ENCODE data around the gene ZNF487. TPM values are rescaled to one million over a fixed set of nuclear protein-coding genes. Genes with fewer than 3 reads are reported as not detected.

Gene ZNF487
- total and polyA plus RNA-seq, 2 of the 13 experiments (the other 11 are each of a cell fraction or from before 2014, with no cell fraction given), result 7.4 to 8.8 TPM

GRCh38 chr10:43396061-43396927, 40.6 kb upstream of the ZNF487 start (continued):
- no peak for TF ChIP-seq PRPF4 (IDR thresholded peaks at IDR 0.05; ENCODE audit: low read depth, low read length, poor library complexity, severe bottlenecking)
- no peak; the same call in 1 of the 2 replicates for TF ChIP-seq ZNF460 (CRISPR knock-in tag; IDR thresholded peaks at IDR 0.05; ENCODE audit: borderline replicate concordance)
- no peak for TF ChIP-seq ZNF556 (CRISPR knock-in tag; IDR thresholded peaks at IDR 0.05; ENCODE audit: borderline replicate concordance)
- TF ChIP-seq ZNF562 (CRISPR knock-in tag; IDR thresholded peaks at IDR 0.05; ENCODE audit: borderline replicate concordance), result no peak
- no peak for TF ChIP-seq ZBED4 (CRISPR knock-in tag; IDR thresholded peaks at IDR 0.05; ENCODE audit: borderline replicate concordance)
- TF ChIP-seq THAP7 (CRISPR knock-in tag; IDR thresholded peaks at IDR 0.05), result no peak
- TF ChIP-seq KDM2A (CRISPR knock-in tag; IDR thresholded peaks at IDR 0.05; ENCODE audit: borderline replicate concordance, low read depth), result no peak; the same call in 1 of the 2 replicates
- peak; percentile 64 for TF ChIP-seq CHD2 (IDR thresholded peaks at IDR 0.05; ENCODE audit: low read depth, low read length)
- no peak for TF ChIP-seq ZNF33A (CRISPR knock-in tag; IDR thresholded peaks at IDR 0.05; ENCODE audit: borderline replicate concordance)
- TF ChIP-seq CCAR2 (optimal IDR thresholded peaks at IDR 0.05; ENCODE audit: low read depth, low read length), result no peak
- no peak for TF ChIP-seq HNRNPLL (IDR thresholded peaks at IDR 0.05; ENCODE audit: low read depth, low read length, poor library complexity, severe bottlenecking)
- no peak for TF ChIP-seq NFKB2 (CRISPR knock-in tag; IDR thresholded peaks at IDR 0.05; ENCODE audit: borderline replicate concordance)
- no peak for TF ChIP-seq MATR3 (CRISPR knock-in tag; IDR thresholded peaks at IDR 0.05)
- TF ChIP-seq ZNF501 (CRISPR knock-in tag; IDR thresholded peaks at IDR 0.05), result peak; percentile 80
- TF ChIP-seq HNRNPK (IDR thresholded peaks at IDR 0.05; ENCODE audit: low read depth, low read length, poor library complexity, severe bottlenecking), result no peak
- peak in 1 of 2 experiments; percentile 13; a peak in 1 of 4 replicates for TF ChIP-seq HMGXB4 (CRISPR knock-in tag; IDR thresholded peaks at IDR 0.05; ENCODE audit: borderline replicate concordance in 1 of 2, low read depth in 1 of 2)
- TF ChIP-seq ZNF350 (CRISPR knock-in tag; IDR thresholded peaks at IDR 0.05; ENCODE audit: borderline replicate concordance, low read depth), result peak; percentile 17; the same call in 1 of the 2 replicates
- TF ChIP-seq SIN3B (IDR thresholded peaks at IDR 0.05; ENCODE audit: low read length), result no peak
- no peak for TF ChIP-seq TFE3 (CRISPR knock-in tag; IDR thresholded peaks at IDR 0.05)
- TF ChIP-seq ZNF546 (CRISPR knock-in tag; conservative IDR thresholded peaks at IDR 0.05), result no peak

All from HepG2 (cell line).